ENCODE data around the gene OCEL1. TPM values are rescaled to one million over a fixed set of nuclear protein-coding genes. Genes with fewer than 3 reads are reported as not detected.
"Not testable (repeated sequence)": the region's sequence is repeated elsewhere in the genome, so short reads cannot be mapped to it uniquely, and the experiment has no call there.

Gene OCEL1
- total RNA-seq, 1 experiment from 2014 or later: 25.7 TPM

- DNase-seq: no peak
- Histone ChIP-seq H2AFZ (ENCODE audit: low read length) (no peak overlapping the region), H3K56ac (ENCODE audit: insufficient read length, low read depth, low read length) (no peak overlapping the region), H3K27me3 (ENCODE audit: insufficient read depth, low read length) (no peaks in the 10 kb centered on the region), H2BK15ac (ENCODE audit: low read depth, low read length) (no peak overlapping the region), H3K79me1 (ENCODE audit: insufficient read depth, low read depth, low read length, poor library complexity, severe bottlenecking) (no peaks in the 10 kb centered on the region), H3K9me3 (ENCODE audit: control insufficient read depth, low read depth, low read length) (no peaks in the 10 kb centered on the region), H2BK20ac (ENCODE audit: low read depth, low read length, poor library complexity, severe bottlenecking) (no peak overlapping the region), H4K20me1 (ENCODE audit: control insufficient read depth, insufficient read depth, insufficient read length) (no peaks in the 10 kb centered on the region), H2BK5ac (ENCODE audit: insufficient read length, low read length) (no peak overlapping the region), H3K23me2 (ENCODE audit: insufficient read length, low read depth, low read length, poor library complexity, severe bottlenecking) (peaks cover 3% of the 10 kb centered on the region), H3K79me2 (ENCODE audit: insufficient read depth, low read length) (no peaks in the 10 kb centered on the region), H3K27ac (ENCODE audit: insufficient read length, low read depth, low read length) (no peak overlapping the region), H3K9ac (ENCODE audit: extremely low read depth, insufficient read length, low read length) (no peak overlapping the region), H2BK12ac (ENCODE audit: insufficient read length, low read depth, low read length) (no peak overlapping the region), H2BK120ac (ENCODE audit: low read depth, low read length, poor library complexity, severe bottlenecking) (no peak overlapping the region), H3K23ac (ENCODE audit: insufficient read length, low read depth, low read length) (no peak overlapping the region), H4K8ac (replicated peaks; ENCODE audit: insufficient read length, low read depth, low read length) (no peak overlapping the region), H4K91ac (ENCODE audit: insufficient read length, low read depth, low read length) (no peak overlapping the region), H3K18ac (ENCODE audit: insufficient read length, low read depth, low read length) (no peak overlapping the region), H3K4me1 (ENCODE audit: insufficient read depth, low read length) (no peaks in the 10 kb centered on the region), H4K5ac (ENCODE audit: insufficient read length, low read depth, low read length) (no peak overlapping the region), H3K4ac (ENCODE audit: low read depth, low read length) (no peak overlapping the region), H3K14ac (ENCODE audit: insufficient read depth, low read length) (no peak overlapping the region), H2AK5ac (ENCODE audit: insufficient read length, low read length) (no peak overlapping the region), H3T11ph (ENCODE audit: low read length) (no peak overlapping the region), H3K4me2 (ENCODE audit: insufficient read depth, insufficient read length, low read length) (no peak overlapping the region)
- H3K36me3 Mint-ChIP-seq (ENCODE audit: insufficient read depth in 1 of 3, low read depth in 3 of 3): peaks cover 9 to 49% (median 20%) of the 10 kb centered on the region in 3 experiments; a peak in 6 of 7 replicates
- peaks cover 11 to 12% of the 10 kb centered on the region in 2 experiments for H3K4me1 Mint-ChIP-seq
- no CpG with 5 or more reads among the region's 8 CpGs for WGBS (ENCODE audit: extremely low coverage, insufficient read length, low lambda C conversion rate)
- no peak overlapping the region for H3K4me3 Mint-ChIP-seq
- no peaks in the 10 kb centered on the region for H3K9me3 Mint-ChIP-seq
- H3K27ac Mint-ChIP-seq: 0 out of 7 replicates have a peak overlapping the region, but pooled peaks of 1 of the 3 experiments have one; percentile 83
- TF ChIP-seq, protein P1, sequence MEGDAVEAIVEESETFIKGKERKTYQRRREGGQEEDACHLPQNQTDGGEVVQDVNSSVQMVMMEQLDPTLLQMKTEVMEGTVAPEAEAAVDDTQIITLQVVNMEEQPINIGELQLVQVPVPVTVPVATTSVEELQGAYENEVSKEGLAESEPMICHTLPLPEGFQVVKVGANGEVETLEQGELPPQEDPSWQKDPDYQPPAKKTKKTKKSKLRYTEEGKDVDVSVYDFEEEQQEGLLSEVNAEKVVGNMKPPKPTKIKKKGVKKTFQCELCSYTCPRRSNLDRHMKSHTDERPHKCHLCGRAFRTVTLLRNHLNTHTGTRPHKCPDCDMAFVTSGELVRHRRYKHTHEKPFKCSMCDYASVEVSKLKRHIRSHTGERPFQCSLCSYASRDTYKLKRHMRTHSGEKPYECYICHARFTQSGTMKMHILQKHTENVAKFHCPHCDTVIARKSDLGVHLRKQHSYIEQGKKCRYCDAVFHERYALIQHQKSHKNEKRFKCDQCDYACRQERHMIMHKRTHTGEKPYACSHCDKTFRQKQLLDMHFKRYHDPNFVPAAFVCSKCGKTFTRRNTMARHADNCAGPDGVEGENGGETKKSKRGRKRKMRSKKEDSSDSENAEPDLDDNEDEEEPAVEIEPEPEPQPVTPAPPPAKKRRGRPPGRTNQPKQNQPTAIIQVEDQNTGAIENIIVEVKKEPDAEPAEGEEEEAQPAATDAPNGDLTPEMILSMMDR (conservative IDR thresholded peaks at IDR 0.05): no peak
- no peaks in the 10 kb centered on the region; the same call in 1 of the 2 replicates for H3K27me3 Mint-ChIP-seq (ENCODE audit: low read depth)
Observed at GRCh38 chr19:17185590-17185989, 40.4 kb upstream of the OCEL1 start.

- not testable (repeated sequence) for H4K5ac ChIP-seq (ENCODE audit: insufficient read length, low read depth, low read length); H2BK120ac ChIP-seq (ENCODE audit: low read depth, low read length, poor library complexity, severe bottlenecking); H3K23ac ChIP-seq (ENCODE audit: insufficient read length, low read depth, low read length); H3K27me3 Mint-ChIP-seq (ENCODE audit: low read depth); H3K9me3 ChIP-seq (ENCODE audit: control insufficient read depth, low read depth, low read length); H3K27ac Mint-ChIP-seq; H3K27me3 ChIP-seq (ENCODE audit: insufficient read depth, low read length); H3K4me1 Mint-ChIP-seq; H3K4me1 ChIP-seq (ENCODE audit: insufficient read depth, low read length); H3K4me2 ChIP-seq (ENCODE audit: insufficient read depth, insufficient read length, low read length); H3K4me3 Mint-ChIP-seq; H3K4ac ChIP-seq (ENCODE audit: low read depth, low read length); H3K18ac ChIP-seq (ENCODE audit: insufficient read length, low read depth, low read length); H3K79me1 ChIP-seq (ENCODE audit: insufficient read depth, low read depth, low read length, poor library complexity, severe bottlenecking); H2BK5ac ChIP-seq (ENCODE audit: insufficient read length, low read length); H2BK15ac ChIP-seq (ENCODE audit: low read depth, low read length); DNase-seq; H3T11ph ChIP-seq (ENCODE audit: low read length); H4K20me1 ChIP-seq (ENCODE audit: control insufficient read depth, insufficient read depth, insufficient read length); H3K23me2 ChIP-seq (ENCODE audit: insufficient read length, low read depth, low read length, poor library complexity, severe bottlenecking); H2BK20ac ChIP-seq (ENCODE audit: low read depth, low read length, poor library complexity, severe bottlenecking); H2AFZ ChIP-seq (ENCODE audit: low read length); H2AK5ac ChIP-seq (ENCODE audit: insufficient read length, low read length); H3K9ac ChIP-seq (ENCODE audit: extremely low read depth, insufficient read length, low read length); H3K9me3 Mint-ChIP-seq; H4K8ac ChIP-seq (replicated peaks; ENCODE audit: insufficient read length, low read depth, low read length); H3K27ac ChIP-seq (ENCODE audit: insufficient read length, low read depth, low read length); H3K79me2 ChIP-seq (ENCODE audit: insufficient read depth, low read length); H3K14ac ChIP-seq (ENCODE audit: insufficient read depth, low read length); H3K56ac ChIP-seq (ENCODE audit: insufficient read length, low read depth, low read length); H4K91ac ChIP-seq (ENCODE audit: insufficient read length, low read depth, low read length); H2BK12ac ChIP-seq (ENCODE audit: insufficient read length, low read depth, low read length)
- H3K36me3 Mint-ChIP-seq (ENCODE audit: insufficient read depth in 1 of 3, low read depth in 3 of 3): peaks cover 36 to 51% (median 46%) of the 10 kb centered on the region in 3 experiments; a peak in 6 of 7 replicates
- no CpG with 5 or more reads among the region's 6 CpGs for WGBS (ENCODE audit: extremely low coverage, insufficient read length, low lambda C conversion rate)
Observed at GRCh38 chr19:17191736-17192135, 34.3 kb upstream of the OCEL1 start.

All from H9 (cell line).